IPS DF 6.9 (cell line): ENCODE measurements around the gene OR52K2.
"Not testable (repeated sequence)": the region's sequence is repeated elsewhere in the genome, so short reads cannot be mapped to it uniquely, and the experiment has no call there.

Experiments
- DNase-seq: peaks from one replicate; pipeline ENCODE4 v3.0.0-alpha.2; 2013; ENCODE audit warnings: low read depth, low spot score
- H3K27ac ChIP-seq: one replicate; pipeline ENCODE4 v1.5.1; 2013; ENCODE audit warnings: low read length, control low read depth
- H3K27me3 ChIP-seq: 2 replicates; pipeline ENCODE4 v1.6.1; 2013; ENCODE audit warnings: mild to moderate bottlenecking, low read length; ENCODE audit not compliant: control insufficient read depth, insufficient read depth
- H3K36me3 ChIP-seq: 2 replicates; pipeline ENCODE4 v1.6.1; 2013; ENCODE audit warnings: low read length; ENCODE audit not compliant: control insufficient read depth, insufficient read depth
- H3K4me1 ChIP-seq: 2 replicates; pipeline ENCODE4 v1.6.1; 2013; ENCODE audit warnings: low read length; ENCODE audit not compliant: control insufficient read depth, insufficient read depth
- H3K4me3 ChIP-seq: 2 replicates; pipeline ENCODE4 v1.5.1; 2013; ENCODE audit warnings: mild to moderate bottlenecking, low read length
- H3K9me3 ChIP-seq: 2 replicates; pipeline ENCODE4 v1.6.1; 2013; ENCODE audit warnings: low read length, inconsistent platforms; ENCODE audit not compliant: control insufficient read depth, insufficient read depth
- WGBS: extraction: QIAGEN DNeasy Blood & Tissue Kit; methylation state at CpG from one replicate; pipeline ENCODE4 v1.1.7; 2013; ENCODE audit warnings: mixed read lengths, missing lambda C conversion rate; ENCODE audit not compliant: insufficient read length, insufficient coverage; 5-methylcytosine and 5-hydroxymethylcytosine counted together

The OR52K2 gene

DNA sequence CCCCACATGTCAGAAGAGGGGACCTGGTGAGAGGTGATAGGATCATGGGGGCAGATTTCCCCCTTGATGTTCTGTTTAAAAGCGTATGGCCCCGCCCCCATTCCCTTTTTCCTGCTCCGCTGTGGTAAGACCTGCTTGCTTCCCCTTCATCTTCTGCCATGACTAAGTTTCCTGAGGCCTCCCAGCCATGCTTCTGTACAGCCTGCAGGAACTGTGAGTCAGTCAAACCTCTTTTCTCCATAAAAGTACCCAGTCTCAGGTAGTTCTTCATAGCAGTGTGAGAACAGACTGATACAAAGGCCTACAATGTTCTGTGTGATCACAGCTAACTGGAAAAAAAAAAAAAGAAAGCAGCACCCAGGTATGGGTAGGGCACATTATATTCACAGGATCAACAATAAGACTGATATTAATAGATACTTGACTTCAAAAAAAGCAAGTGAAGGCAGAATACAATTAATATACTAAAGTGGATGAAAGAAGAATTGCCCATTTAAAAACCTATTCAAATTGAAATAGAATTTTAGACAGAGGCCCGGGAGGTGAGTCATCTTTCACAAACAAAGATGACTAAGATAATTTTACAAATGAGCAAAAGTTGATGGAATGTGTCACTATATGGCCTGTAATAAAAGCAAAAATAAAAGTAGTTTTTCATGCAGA is 31.6 kb downstream of the OR52K2 start:
- Histone ChIP-seq H3K27ac (no peak overlapping the region), H3K4me1 (peaks cover 1% of the 10 kb centered on the region; the same call in 1 of the 2 replicates), H3K4me3 (no peak overlapping the region), H3K27me3 (no peaks in the 10 kb centered on the region), H3K36me3 (no peaks in the 10 kb centered on the region), H3K9me3 (no peaks in the 10 kb centered on the region)
- no peak for DNase-seq
- WGBS, result no CpG with 5 or more reads among the region's 4 CpGs

- Histone ChIP-seq H3K36me3 (no peaks in the 10 kb centered on the region), H3K4me3 (no peak overlapping the region), H3K27me3 (no peaks in the 10 kb centered on the region), H3K4me1 (peaks cover 1% of the 10 kb centered on the region; the same call in 1 of the 2 replicates), H3K27ac (no peak overlapping the region), H3K9me3 (no peaks in the 10 kb centered on the region)
- no peak for DNase-seq
Measured at GRCh38 chr11:4481240-4481582, 32.1 kb downstream of the OR52K2 start.

DNA sequence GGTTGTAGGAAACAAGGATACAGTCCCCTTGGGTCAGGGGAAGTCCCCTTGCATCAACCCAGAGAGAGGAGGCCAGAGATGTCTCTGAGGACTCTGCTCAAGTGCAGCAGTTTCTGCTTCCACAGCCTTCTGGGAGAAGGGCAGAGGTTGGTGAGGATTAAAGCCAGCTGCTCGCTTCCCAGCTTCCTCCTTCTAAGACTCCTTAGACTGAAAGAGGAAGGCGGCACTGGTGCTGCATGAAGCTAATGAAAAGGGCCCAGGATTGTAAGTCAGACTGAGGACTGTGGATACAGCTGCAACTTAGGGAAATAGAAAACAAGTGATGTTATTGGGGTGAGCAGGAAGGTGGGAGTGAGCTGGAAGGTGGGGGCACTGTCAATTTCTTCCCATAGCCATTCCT is 33.4 kb downstream of the OR52K2 start, which contains the start of gene OR52K1:
OR52K1 (plus strand) TSS at position 202 of the 400 bp plus-strand sequence. CDS start 6,255 bp downstream, outside the sequence.
- no CpG with 5 or more reads among the region's 2 CpGs for WGBS
- H3K9me3 ChIP-seq, result no peaks in the 10 kb centered on the region
- no peak within 1 kb of the TSS for H3K27ac ChIP-seq

GRCh38 chr11:4484310-4484709 is 35.2 kb downstream of the OR52K2 start:
- H3K27ac ChIP-seq, result no peak overlapping the region
- peaks cover 1% of the 10 kb centered on the region; the same call in 1 of the 2 replicates for H3K4me1 ChIP-seq
- DNase-seq, result no peak
- no peak overlapping the region for H3K4me3 ChIP-seq
- H3K36me3 ChIP-seq, result no peaks in the 10 kb centered on the region
- H3K9me3 ChIP-seq, result no peaks in the 10 kb centered on the region
- H3K27me3 ChIP-seq, result no peaks in the 10 kb centered on the region
- WGBS, result 100% methylated on average over 3 of the region's 4 CpGs

More for the DNA sequence above, 33.4 kb downstream of the OR52K2 start, which contains the start of gene OR52K1:
- Histone ChIP-seq H3K27me3 (no peaks in the 10 kb centered on the region), H3K4me3 (no peak within 1 kb of the TSS), H3K36me3 (no peaks in the 10 kb centered on the region), H3K4me1 (peaks cover 1% of the 10 kb centered on the region; the same call in 1 of the 2 replicates)
- no peak for DNase-seq

DNA sequence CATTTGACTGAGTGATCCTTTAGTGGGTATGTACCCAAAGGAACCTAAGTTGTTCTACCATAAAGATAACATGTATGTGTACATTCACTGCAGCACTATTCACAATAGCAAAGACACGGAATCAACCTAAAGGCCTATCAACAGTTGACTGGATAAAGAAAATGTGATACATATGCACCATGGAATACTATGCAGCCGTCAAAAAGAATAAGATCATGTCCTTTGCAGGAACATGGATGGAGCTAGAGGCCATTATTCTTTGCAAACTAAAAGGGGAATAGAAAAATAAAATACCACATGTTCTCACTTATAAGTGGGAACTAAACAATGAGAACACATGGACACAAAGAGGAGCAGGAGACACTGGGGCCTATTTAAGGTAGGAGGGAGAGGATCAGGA is 42.3 kb downstream of the OR52K2 start:
- H3K9me3 ChIP-seq, H3K36me3 ChIP-seq, DNase-seq, H3K4me1 ChIP-seq, H3K4me3 ChIP-seq, H3K27ac ChIP-seq, H3K27me3 ChIP-seq: not testable (repeated sequence)
- WGBS, result no CpG with 5 or more reads among the region's 2 CpGs

DNA sequence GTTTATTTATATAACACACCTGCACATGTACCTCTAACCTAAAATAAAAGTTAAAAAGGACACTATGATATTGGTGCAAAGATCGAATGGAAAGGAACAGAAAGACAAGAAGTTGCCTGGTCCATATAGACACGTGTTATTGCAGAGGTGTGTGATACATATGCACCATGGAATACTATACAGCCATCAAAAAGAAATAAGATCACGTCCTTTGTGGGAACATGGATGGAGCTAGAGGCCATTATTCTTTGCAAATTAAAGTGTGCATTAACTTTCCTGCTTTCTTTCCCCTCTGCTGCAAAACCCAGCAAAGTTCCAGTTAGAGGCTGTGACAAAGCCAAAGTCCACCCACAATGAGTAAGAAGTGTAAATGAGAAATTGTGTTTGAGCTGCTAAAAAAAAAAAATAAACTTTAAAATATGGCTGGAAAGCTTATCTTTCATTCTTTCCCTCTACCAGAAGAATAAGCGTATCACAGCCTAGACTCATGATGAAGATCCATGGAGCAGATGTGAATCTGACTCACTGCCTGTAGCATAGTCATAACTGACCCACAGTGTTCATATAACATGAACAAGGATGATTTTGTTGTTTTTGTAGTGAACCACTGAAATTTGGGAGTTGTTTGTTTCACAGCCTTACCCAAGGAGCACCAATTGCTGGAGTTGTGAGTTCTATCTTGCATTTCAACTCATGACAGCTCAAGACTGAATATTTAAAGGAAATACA is 42.9 kb downstream of the OR52K2 start:
- Histone ChIP-seq H3K36me3 (no peaks in the 10 kb centered on the region), H3K4me1 (no peaks in the 10 kb centered on the region), H3K9me3 (no peaks in the 10 kb centered on the region), H3K27me3 (no peaks in the 10 kb centered on the region), H3K4me3 (no peak overlapping the region), H3K27ac (no peak overlapping the region)
- whole genome bisulfite sequencing, result no CpG with 5 or more reads among the region's 4 CpGs
- DNase-seq, result no peak

DNA sequence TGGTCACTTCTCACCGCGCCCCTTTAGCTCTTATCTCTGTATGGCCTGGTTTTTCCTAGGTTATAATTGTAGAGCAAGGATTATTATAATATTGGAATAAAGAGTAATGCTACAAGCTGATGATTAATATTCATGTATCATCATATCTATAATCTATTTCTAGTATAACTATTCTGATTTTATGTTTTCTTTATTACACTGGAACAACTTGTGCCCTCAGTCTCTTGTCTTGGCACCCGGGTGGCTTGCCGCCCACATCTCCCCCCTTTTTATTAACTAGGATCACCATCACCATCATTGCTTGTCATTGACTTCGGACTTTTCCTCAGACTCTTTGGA is 44.4 kb downstream of the OR52K2 start:
- no peaks in the 10 kb centered on the region for H3K4me1 ChIP-seq
- no peak for DNase-seq
- WGBS, result no CpG with 5 or more reads among the region's 5 CpGs
- no peaks in the 10 kb centered on the region for H3K9me3 ChIP-seq
- H3K27me3 ChIP-seq, result no peaks in the 10 kb centered on the region
- H3K27ac ChIP-seq, result no peak overlapping the region
- no peaks in the 10 kb centered on the region for H3K36me3 ChIP-seq
- H3K4me3 ChIP-seq, result no peak overlapping the region

- Histone ChIP-seq H3K27me3 (no peaks in the 10 kb centered on the region), H3K36me3 (no peaks in the 10 kb centered on the region), H3K9me3 (no peaks in the 10 kb centered on the region), H3K27ac (no peak overlapping the region), H3K4me1 (no peaks in the 10 kb centered on the region), H3K4me3 (no peak overlapping the region)
- WGBS, result no CpG with 5 or more reads among the region's 7 CpGs
- no peak for DNase-seq
Measured at GRCh38 chr11:4495487-4495886, 46.4 kb downstream of the OR52K2 start.

DNA sequence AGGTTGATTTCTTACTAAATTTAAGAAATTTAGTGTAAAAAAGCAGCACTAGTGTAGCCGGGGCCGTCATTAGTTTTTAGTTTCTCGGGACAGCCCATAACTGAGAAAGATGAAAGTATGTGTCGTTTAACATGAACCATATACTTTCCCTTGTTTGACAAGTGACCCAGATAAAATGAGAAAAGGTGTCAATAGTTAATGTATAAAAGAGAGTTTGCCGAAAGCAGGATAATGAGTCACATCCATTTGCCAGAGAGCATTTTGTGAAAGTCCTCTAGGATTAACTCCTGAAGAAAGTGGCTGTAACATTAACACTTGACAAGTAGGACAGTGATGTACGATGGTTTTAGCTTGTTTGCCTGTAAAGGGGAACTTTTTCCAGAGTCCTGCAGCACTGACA is 46.9 kb downstream of the OR52K2 start:
- WGBS, result no CpG with 5 or more reads among the region's 6 CpGs
- Histone ChIP-seq H3K9me3 (no peaks in the 10 kb centered on the region), H3K27ac (no peak overlapping the region), H3K4me3 (no peak overlapping the region), H3K27me3 (no peaks in the 10 kb centered on the region), H3K4me1 (no peaks in the 10 kb centered on the region), H3K36me3 (no peaks in the 10 kb centered on the region)
- DNase-seq, result no peak

DNA sequence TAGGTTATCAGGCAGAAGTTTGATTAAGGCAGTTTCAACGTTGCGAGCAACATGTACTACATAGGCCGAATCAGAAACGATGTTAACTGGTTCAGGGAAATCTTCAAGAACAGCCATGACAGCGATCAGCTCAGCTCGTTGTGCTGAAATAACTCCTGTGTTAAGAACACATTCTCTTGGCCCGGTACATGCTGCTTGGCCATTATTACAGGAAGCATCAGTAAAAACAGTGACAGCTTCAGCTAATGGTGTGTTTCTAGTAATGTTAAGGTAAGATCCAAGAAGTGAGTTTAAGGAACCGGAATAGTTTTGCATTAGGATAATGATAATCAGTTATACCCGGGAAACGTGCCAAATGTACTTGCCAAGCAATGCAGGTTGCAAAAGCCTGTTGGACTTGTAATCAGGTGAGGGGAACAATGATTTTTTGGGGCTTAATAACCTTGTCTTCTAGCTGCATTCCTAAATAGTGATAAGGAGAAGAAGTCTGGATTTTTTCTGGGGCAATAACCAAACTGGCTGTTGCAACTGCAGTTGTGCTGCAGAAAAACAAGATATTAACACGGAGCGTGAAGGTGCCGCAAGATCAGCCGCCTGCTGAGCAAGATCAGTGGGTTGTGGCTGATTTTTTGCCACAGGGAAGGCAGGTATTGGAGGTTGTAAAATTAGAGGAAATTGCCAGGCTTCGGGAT is 47.6 kb downstream of the OR52K2 start:
- no peaks in the 10 kb centered on the region for H3K9me3 ChIP-seq
- DNase-seq, result no peak
- H3K27me3 ChIP-seq, result no peaks in the 10 kb centered on the region
- no peak overlapping the region for H3K27ac ChIP-seq
- WGBS, result no CpG with 5 or more reads among the region's 15 CpGs
- no peaks in the 10 kb centered on the region for H3K4me1 ChIP-seq
- no peak overlapping the region for H3K4me3 ChIP-seq
- H3K36me3 ChIP-seq, result no peaks in the 10 kb centered on the region
